Activated CD4-positive, alpha-beta memory T cell treated with anti-CD3 and anti-CD28 coated beads, Interleukin-2, amount 10 ng/mL, durations not matched to agents 7 days and 5 days (primary cell): ENCODE results near the gene BLID. TPM values are rescaled to one million over a fixed set of nuclear protein-coding genes. Genes with fewer than 3 reads are reported as not detected.

Experiments used
- CTCF ChIA-PET: fragments of 350-600 bp; sonication (Branson Sonifier 250); formaldehyde crosslinking; loops from one replicate; lab custom pipeline; 2021; ENCODE audit warnings: antibody characterized with exemption, inconsistent platforms; lab: Charles Lee
- POLR2A ChIA-PET: fragments of 350-600 bp; sonication (Branson Sonifier 250); formaldehyde crosslinking; loops from one replicate; lab custom pipeline; 2021; ENCODE audit warnings: antibody characterized with exemption; lab: Charles Lee
- DNase-seq: peaks from one replicate; pipeline ENCODE4 v3.0.0-alpha.2; 2020
- H3K27ac Mint-ChIP-seq: one replicate; pipeline ENCODE4 v1.8.0; 2021; ENCODE audit warnings: mild to moderate bottlenecking, mixed read lengths
- H3K27me3 Mint-ChIP-seq: one replicate; pipeline ENCODE4 v1.8.0; 2021; ENCODE audit warnings: mixed read lengths
- H3K36me3 Mint-ChIP-seq: one replicate; pipeline ENCODE4 v1.8.0; 2021; ENCODE audit warnings: low read depth, mixed read lengths
- H3K4me1 Mint-ChIP-seq: one replicate; pipeline ENCODE4 v1.8.0; 2021; ENCODE audit warnings: mixed read lengths
- H3K4me3 Mint-ChIP-seq: one replicate; pipeline ENCODE4 v1.8.0; 2021; ENCODE audit warnings: mild to moderate bottlenecking, mixed read lengths
- H3K9me3 Mint-ChIP-seq: one replicate; pipeline ENCODE4 v1.8.0; 2021; ENCODE audit warnings: mixed read lengths
- total RNA-seq, 2 experiments: library from RNA; stranded (reverse); gene quantifications; one replicate each; pipeline ENCODE4 v1.2.3, GENCODE V29; 2021

The BLID gene
- total RNA-seq, 2 experiments from 2014 or later: not detected

- no peaks in the 10 kb centered on the region for H3K27me3 Mint-ChIP-seq
- no peak overlapping the region for H3K4me3 Mint-ChIP-seq
- H3K27ac Mint-ChIP-seq: no peak overlapping the region
- H3K36me3 Mint-ChIP-seq: no peaks in the 10 kb centered on the region
- no peak for DNase-seq
- H3K4me1 Mint-ChIP-seq: no peaks in the 10 kb centered on the region
- no peaks in the 10 kb centered on the region for H3K9me3 Mint-ChIP-seq
- ChIA-PET CTCF (no interaction called here), POLR2A (no interaction called here)
Measured at GRCh38 chr11:122107566-122107965, 8.4 kb downstream of the BLID start.

- no peaks in the 10 kb centered on the region for H3K27me3 Mint-ChIP-seq
- no peak overlapping the region for H3K4me3 Mint-ChIP-seq
- H3K4me1 Mint-ChIP-seq: no peaks in the 10 kb centered on the region
- no peaks in the 10 kb centered on the region for H3K36me3 Mint-ChIP-seq
- DNase-seq: no peak
- POLR2A ChIA-PET: no interaction called here
- H3K9me3 Mint-ChIP-seq: no peaks in the 10 kb centered on the region
- no peak overlapping the region for H3K27ac Mint-ChIP-seq
- CTCF ChIA-PET: no interaction called here
Measured at GRCh38 chr11:122107045-122107444, 9.0 kb downstream of the BLID start.

- Mint-ChIP-seq H3K27ac (no peak overlapping the region), H3K4me1 (no peaks in the 10 kb centered on the region), H3K4me3 (no peak overlapping the region), H3K36me3 (no peaks in the 10 kb centered on the region), H3K9me3 (no peaks in the 10 kb centered on the region), H3K27me3 (peaks cover 7% of the 10 kb centered on the region)
- ChIA-PET CTCF (no interaction called here), POLR2A (no interaction called here)
- DNase-seq: no peak
Measured at GRCh38 chr11:122105044-122105758, 10.8 kb downstream of the BLID start.

GRCh38 chr11:122104341-122104740 is 11.7 kb downstream of the BLID start:
- Mint-ChIP-seq H3K27me3 (peaks cover 14% of the 10 kb centered on the region), H3K36me3 (no peaks in the 10 kb centered on the region), H3K4me1 (peaks cover 3% of the 10 kb centered on the region), H3K27ac (no peak overlapping the region), H3K4me3 (no peak overlapping the region), H3K9me3 (no peaks in the 10 kb centered on the region)
- POLR2A ChIA-PET: no interaction called here
- DNase-seq: no peak
- CTCF ChIA-PET: no interaction called here

- Mint-ChIP-seq H3K27ac (no peak overlapping the region), H3K9me3 (no peaks in the 10 kb centered on the region), H3K36me3 (no peaks in the 10 kb centered on the region), H3K27me3 (peaks cover 17% of the 10 kb centered on the region), H3K4me1 (peaks cover 3% of the 10 kb centered on the region), H3K4me3 (no peak overlapping the region)
- CTCF ChIA-PET: no interaction called here
- DNase-seq: no peak
- POLR2A ChIA-PET: no interaction called here
Measured at GRCh38 chr11:122103726-122104125, 12.3 kb downstream of the BLID start.

- no peak overlapping the region for H3K4me3 Mint-ChIP-seq
- no peaks in the 10 kb centered on the region for H3K9me3 Mint-ChIP-seq
- DNase-seq: no peak
- H3K4me1 Mint-ChIP-seq: peaks cover 3% of the 10 kb centered on the region
- ChIA-PET POLR2A (no interaction called here), CTCF (no interaction called here)
- peaks cover 17% of the 10 kb centered on the region for H3K27me3 Mint-ChIP-seq
- H3K27ac Mint-ChIP-seq: no peak overlapping the region
- H3K36me3 Mint-ChIP-seq: no peaks in the 10 kb centered on the region
Measured at GRCh38 chr11:122103321-122103720, 12.7 kb downstream of the BLID start.

GRCh38 chr11:122102426-122102825 is 13.6 kb downstream of the BLID start:
- Mint-ChIP-seq H3K27me3 (peaks cover 21% of the 10 kb centered on the region), H3K4me3 (no peak overlapping the region), H3K9me3 (no peaks in the 10 kb centered on the region), H3K27ac (no peak overlapping the region), H3K36me3 (no peaks in the 10 kb centered on the region), H3K4me1 (peaks cover 3% of the 10 kb centered on the region)
- ChIA-PET POLR2A (no interaction called here), CTCF (no interaction called here)
- no peak for DNase-seq

- H3K36me3 Mint-ChIP-seq: no peaks in the 10 kb centered on the region
- CTCF ChIA-PET: interaction anchor here (0.6 kb wide), 1 partner anchor 457 kb away, joined by 5 read pairs; no protein-coding TSS in a partner anchor
- no peak overlapping the region for H3K4me3 Mint-ChIP-seq
- H3K27me3 Mint-ChIP-seq: peaks cover 22% of the 10 kb centered on the region
- peaks cover 3% of the 10 kb centered on the region for H3K4me1 Mint-ChIP-seq
- no peak for DNase-seq
- H3K9me3 Mint-ChIP-seq: no peaks in the 10 kb centered on the region
- no peak overlapping the region for H3K27ac Mint-ChIP-seq
- POLR2A ChIA-PET: no interaction called here
Measured at GRCh38 chr11:122101625-122102291, 14.3 kb downstream of the BLID start.

GRCh38 chr11:122100756-122101080 is 15.3 kb downstream of the BLID start:
- H3K27me3 Mint-ChIP-seq: peaks cover 22% of the 10 kb centered on the region
- CTCF ChIA-PET: no interaction called here

GRCh38 chr11:122100037-122100755 is 15.8 kb downstream of the BLID start:
- Mint-ChIP-seq H3K27ac (no peak overlapping the region), H3K27me3 (peaks cover 22% of the 10 kb centered on the region), H3K36me3 (no peaks in the 10 kb centered on the region), H3K4me3 (no peak overlapping the region), H3K9me3 (no peaks in the 10 kb centered on the region), H3K4me1 (peaks cover 3% of the 10 kb centered on the region)
- CTCF ChIA-PET: no interaction called here
- POLR2A ChIA-PET: no interaction called here
- no peak for DNase-seq

More at GRCh38 chr11:122100756-122101080, 15.3 kb downstream of the BLID start:
- Mint-ChIP-seq H3K9me3 (no peaks in the 10 kb centered on the region), H3K36me3 (no peaks in the 10 kb centered on the region), H3K27ac (no peak overlapping the region), H3K4me3 (no peak overlapping the region), H3K4me1 (peaks cover 3% of the 10 kb centered on the region)
- POLR2A ChIA-PET: no interaction called here
- no peak for DNase-seq

- no peaks in the 10 kb centered on the region for H3K9me3 Mint-ChIP-seq
Measured at GRCh38 chr11:122099374-122100036, 16.5 kb downstream of the BLID start.

GRCh38 chr11:122098261-122098980 is 17.6 kb downstream of the BLID start:
- Mint-ChIP-seq H3K27ac (no peak overlapping the region), H3K4me3 (no peak overlapping the region), H3K9me3 (no peaks in the 10 kb centered on the region), H3K27me3 (peaks cover 22% of the 10 kb centered on the region), H3K36me3 (no peaks in the 10 kb centered on the region), H3K4me1 (peaks cover 3% of the 10 kb centered on the region)
- CTCF ChIA-PET: no interaction called here
- no peak for DNase-seq
- POLR2A ChIA-PET: no interaction called here

More at GRCh38 chr11:122099374-122100036, 16.5 kb downstream of the BLID start:
- Mint-ChIP-seq H3K4me3 (no peak overlapping the region), H3K27me3 (peaks cover 22% of the 10 kb centered on the region), H3K4me1 (peaks cover 3% of the 10 kb centered on the region), H3K27ac (no peak overlapping the region), H3K36me3 (no peaks in the 10 kb centered on the region)
- ChIA-PET CTCF (no interaction called here), POLR2A (no interaction called here)
- DNase-seq: no peak
